GM12892 (cell line): ENCODE results near the gene KRT37.

ENCODE experiments used
- POLR2A ChIP-seq: IDR thresholded peaks from 2 replicates; pipeline ENCODE4 v1.6.1; 2011; ENCODE audit warnings: low read depth, low read length, control low read depth
- TAF1 ChIP-seq: IDR thresholded peaks from 2 replicates; pipeline ENCODE4 v1.6.1; 2011; ENCODE audit warnings: low read depth, mild to moderate bottlenecking, control low read depth, low read length, borderline replicate concordance

DNA sequence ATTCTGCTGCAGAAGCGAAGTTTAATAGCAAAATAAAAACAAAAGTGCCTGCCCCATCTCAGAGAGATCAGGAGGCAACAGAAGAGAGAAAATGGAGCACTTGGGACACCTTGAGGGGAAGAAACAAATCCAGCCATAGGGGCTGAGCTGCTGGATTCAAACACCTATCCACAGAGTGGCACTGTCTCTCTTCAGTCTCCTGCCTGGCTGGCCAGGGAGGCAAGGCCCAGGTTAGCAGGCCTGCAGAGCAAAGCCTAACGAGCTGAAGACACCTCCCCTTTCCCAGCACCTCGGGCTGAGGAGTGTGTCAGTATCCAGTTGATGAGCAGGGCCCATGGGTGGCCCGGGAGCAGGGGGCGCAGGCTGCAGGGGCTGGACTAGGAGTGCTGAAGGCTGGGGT lies 18.2 kb downstream of the KRT37 start:
- no peak for TF ChIP-seq TAF1
- TF ChIP-seq POLR2A = no peak
